CD4-positive, alpha-beta memory T cell (primary cell): ENCODE measurements around the gene NPHP4. TPM values are rescaled to one million over a fixed set of nuclear protein-coding genes. Genes with fewer than 3 reads are reported as not detected.

Experiments used
- CTCF ChIA-PET: fragments of 350-600 bp; sonication (Branson Sonifier 250); formaldehyde crosslinking; loops from one replicate; lab custom pipeline; 2021; ENCODE audit warnings: inconsistent platforms; ENCODE audit not compliant: partially characterized antibody; lab: Charles Lee
- POLR2A ChIA-PET: fragments of 350-600 bp; sonication (Branson Sonifier 250); formaldehyde crosslinking; loops from one replicate; lab custom pipeline; 2021; ENCODE audit not compliant: partially characterized antibody; lab: Charles Lee
- DNase-seq, 5 donors: peaks; one replicate each; pipeline versions ENCODE4 v3.0.0 to v3.0.0-alpha.2; 2020 to 2022; ENCODE audit warnings: mixed read lengths in 1 of 5
- H3K27ac ChIP-seq: one replicate; pipeline ENCODE4 v1.7.0; 2013; ENCODE audit warnings: low read depth, low read length
- H3K27me3 ChIP-seq: 2 replicates; pipeline ENCODE4 v1.7.0; 2013; ENCODE audit warnings: mild to moderate bottlenecking, low read length, moderate library complexity; ENCODE audit not compliant: insufficient read depth
- H3K36me3 ChIP-seq: 2 replicates; pipeline ENCODE4 v1.7.0; 2013; ENCODE audit warnings: mild to moderate bottlenecking, low read length, moderate library complexity; ENCODE audit not compliant: insufficient read depth
- H3K4me1 ChIP-seq: 2 replicates; pipeline ENCODE4 v1.7.0; 2013; ENCODE audit warnings: mild to moderate bottlenecking, low read length, moderate library complexity; ENCODE audit not compliant: insufficient read depth
- H3K4me3 ChIP-seq, 2 donors: one replicate each; pipeline ENCODE4 v1.7.0; 2013; ENCODE audit warnings: low read length in 2 of 2, mild to moderate bottlenecking in 1 of 2
- H3K9me3 ChIP-seq, 2 donors: one replicate each; pipeline ENCODE4 v1.7.0; 2013; ENCODE audit warnings: low read length in 2 of 2, control low read depth in 1 of 2; ENCODE audit not compliant: control insufficient read depth in 1 of 2
- H3K27ac Mint-ChIP-seq, 7 donors: one replicate each; pipeline ENCODE4 v1.8.0; 2020 to 2021; ENCODE audit warnings: mixed read lengths in 7 of 7, mild to moderate bottlenecking in 6 of 7, inconsistent platforms in 3 of 7, moderate library complexity in 3 of 7
- H3K27me3 Mint-ChIP-seq, 2 donors: one replicate each; pipeline ENCODE4 v1.8.0; 2020 to 2021; ENCODE audit warnings: mixed read lengths in 2 of 2
- H3K36me3 Mint-ChIP-seq, 2 donors: one replicate each; pipeline ENCODE4 v1.8.0; 2020 to 2021; ENCODE audit warnings: mixed read lengths in 2 of 2, inconsistent platforms in 1 of 2, mild to moderate bottlenecking in 1 of 2
- H3K4me1 Mint-ChIP-seq, 4 donors: one replicate each; pipeline ENCODE4 v1.8.0; 2020 to 2021; ENCODE audit warnings: mixed read lengths in 4 of 4, mild to moderate bottlenecking in 1 of 4
- H3K4me3 Mint-ChIP-seq, 8 donors: one replicate each; pipeline ENCODE4 v1.8.0; 2020 to 2021; ENCODE audit warnings: mixed read lengths in 8 of 8, mild to moderate bottlenecking in 7 of 8, moderate library complexity in 6 of 8, inconsistent platforms in 3 of 8
- H3K9me3 Mint-ChIP-seq, 8 donors: one replicate each; pipeline ENCODE4 v1.8.0; 2020 to 2021; ENCODE audit warnings: mixed read lengths in 8 of 8, mild to moderate bottlenecking in 5 of 8, inconsistent platforms in 3 of 8, moderate library complexity in 1 of 8
- intact Hi-C: fragments of 100-400 bp; cut with micrococcal nuclease; formaldehyde crosslinking; loops from one replicate; pipeline ENCODE4 v1.15.1; 2023
- polyA plus RNA-seq, 2 donors: library from polyadenylated mRNA; unstranded; fragments of 300-500 nt; fragmentation: Illumina TruSeq; gene quantifications; one replicate each; pipeline ENCODE4 v1.2.3, GENCODE V29; 2021
- total RNA-seq, 2 experiments: library from RNA; stranded (reverse); gene quantifications; one replicate each; pipeline ENCODE4 v1.2.3, GENCODE V29; 2021

NPHP4 gene
- total and polyA plus RNA-seq, 4 experiments from 2014 or later, result 1.0 to 9.6 (median 4.3) TPM

DNA sequence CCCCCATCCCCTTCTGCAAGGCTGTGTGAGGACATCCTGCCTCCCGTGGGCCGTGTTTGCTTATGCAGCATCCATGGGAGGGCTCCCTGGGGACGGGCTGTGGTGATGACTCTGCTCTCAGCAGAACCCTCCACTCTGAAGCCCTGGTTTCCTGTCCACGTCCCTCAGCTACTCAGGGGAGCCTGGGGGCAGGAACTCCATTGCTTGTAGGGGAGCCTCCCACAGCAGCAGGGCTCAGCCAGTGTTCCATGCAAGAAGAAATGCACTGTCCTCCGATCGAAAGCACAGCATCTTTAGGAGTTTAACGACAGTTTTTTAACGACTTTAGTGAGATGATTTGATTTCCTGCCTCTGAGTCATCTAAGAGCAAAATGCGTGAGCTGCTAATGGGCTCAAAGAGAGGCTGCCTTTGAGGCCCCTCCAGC lies 45.1 kb upstream of the NPHP4 start:
- Histone ChIP-seq H3K27me3 (no peaks in the 10 kb centered on the region), H3K27ac (no peak overlapping the region), H3K9me3 (no peaks in the 10 kb centered on the region), H3K4me1 (peaks cover 46% of the 10 kb centered on the region), H3K4me3 (no peak overlapping the region), H3K36me3 (peaks cover 30% of the 10 kb centered on the region)
- no peaks in the 10 kb centered on the region for H3K9me3 Mint-ChIP-seq
- H3K4me3 Mint-ChIP-seq, result no peak overlapping the region
- peak overlapping the region in 6 of 7 donors; percentile 13 to 78 (median 39) for H3K27ac Mint-ChIP-seq
- ChIA-PET POLR2A (interaction anchor here (0.8 to 4.1 kb wide), 3 partner anchors 9 to 44 kb away, joined by 4 to 15 read pairs (median 10); partner anchors contain the start of gene NPHP4), CTCF (interaction anchor here (0.8 kb wide), 1 partner anchor 14 kb away, joined by 3 read pairs; no protein-coding TSS in a partner anchor)
- H3K27me3 Mint-ChIP-seq, result no peaks in the 10 kb centered on the region
- intact Hi-C loops, result no loop called here
- peaks cover 11 to 55% of the 10 kb centered on the region in 2 donors for H3K36me3 Mint-ChIP-seq
- peaks cover 28 to 77% (median 39%) of the 10 kb centered on the region in 4 donors for H3K4me1 Mint-ChIP-seq
- DNase-seq, result no peak

DNA sequence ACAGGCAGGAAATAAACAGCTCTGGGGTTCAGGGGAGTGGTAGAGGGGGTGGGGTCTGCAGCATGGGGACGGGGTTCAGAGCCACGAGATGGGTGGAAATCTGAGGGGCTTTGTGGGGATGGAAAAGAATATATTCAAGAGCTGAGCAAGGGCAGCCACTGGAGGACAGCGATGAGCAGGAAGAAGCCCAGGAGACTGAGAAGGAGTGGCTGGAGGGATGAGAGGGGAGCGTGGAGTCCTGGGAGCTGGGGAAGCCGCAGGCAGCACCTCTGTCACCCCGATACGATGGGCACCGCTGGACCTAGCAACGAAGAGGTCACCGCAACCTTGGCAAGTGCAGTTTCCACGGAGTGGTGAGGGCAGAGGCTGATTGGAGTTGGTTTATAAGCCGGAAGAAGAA lies 43.5 kb upstream of the NPHP4 start:
- no peak for DNase-seq
- Mint-ChIP-seq H3K9me3 (no peaks in the 10 kb centered on the region), H3K27ac (peak overlapping the region in 6 of 7 donors; percentile 17 to 82 (median 44)), H3K27me3 (no peaks in the 10 kb centered on the region), H3K4me3 (peak overlapping the region in 1 of 8 donors; percentile 48), H3K4me1 (peaks cover 36 to 89% (median 52%) of the 10 kb centered on the region in 4 donors), H3K36me3 (peaks cover 16 to 47% of the 10 kb centered on the region in 2 donors)
- Histone ChIP-seq H3K27ac (no peak overlapping the region), H3K4me3 (no peak overlapping the region), H3K9me3 (no peaks in the 10 kb centered on the region), H3K27me3 (no peaks in the 10 kb centered on the region), H3K36me3 (peaks cover 15% of the 10 kb centered on the region), H3K4me1 (peaks cover 61% of the 10 kb centered on the region)
- ChIA-PET CTCF (interaction anchor here (1.1 to 1.4 kb wide), 2 partner anchors 14 to 42 kb away, joined by 3 read pairs; no protein-coding TSS in a partner anchor), POLR2A (interaction anchor here (1.8 to 4.1 kb wide), 3 partner anchors 8 to 55 kb away, joined by 4 to 15 read pairs (median 10); partner anchors contain the start of gene NPHP4)
- intact Hi-C loops, result no loop called here

DNA sequence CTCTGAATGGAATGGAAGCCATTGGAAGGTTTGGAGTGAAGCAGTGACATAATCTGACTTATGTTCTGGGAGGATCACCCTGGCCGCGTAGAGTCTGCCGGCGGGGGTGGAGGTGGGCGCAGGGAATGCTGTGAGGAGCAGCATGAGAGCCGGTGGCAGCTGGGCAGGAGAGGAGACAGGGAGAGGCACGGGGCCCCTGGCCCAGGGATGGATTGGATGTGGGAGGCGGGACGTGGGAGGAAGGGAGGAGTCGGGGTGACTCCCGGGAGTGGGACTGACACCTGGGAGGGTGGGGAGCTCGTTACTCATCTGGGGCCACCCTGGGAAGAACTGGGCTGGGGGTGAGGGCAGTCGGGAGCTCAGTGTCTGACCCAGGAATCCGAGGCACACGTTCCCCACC lies 43.1 kb upstream of the NPHP4 start:
- Histone ChIP-seq H3K4me3 (no peak overlapping the region), H3K9me3 (no peaks in the 10 kb centered on the region), H3K27ac (no peak overlapping the region), H3K36me3 (peaks cover 11% of the 10 kb centered on the region), H3K4me1 (peaks cover 65% of the 10 kb centered on the region), H3K27me3 (no peaks in the 10 kb centered on the region)
- DNase-seq, result no peak
- H3K27me3 Mint-ChIP-seq, result no peaks in the 10 kb centered on the region
- intact Hi-C loops, result no loop called here
- peaks cover 20 to 49% of the 10 kb centered on the region in 2 donors for H3K36me3 Mint-ChIP-seq
- CTCF ChIA-PET, result interaction anchor here (1.1 to 1.4 kb wide), 2 partner anchors 15 to 41 kb away, joined by 3 read pairs; no protein-coding TSS in a partner anchor
- POLR2A ChIA-PET, result interaction anchor here (1.5 to 4.1 kb wide), 4 partner anchors 7 to 54 kb away, joined by 4 to 15 read pairs (median 8); partner anchors contain the start of gene NPHP4
- H3K4me1 Mint-ChIP-seq, result peaks cover 40 to 92% (median 57%) of the 10 kb centered on the region in 4 donors
- H3K9me3 Mint-ChIP-seq, result no peaks in the 10 kb centered on the region
- peak overlapping the region in 3 of 8 donors; percentile 48 to 59 (median 55) for H3K4me3 Mint-ChIP-seq
- peak overlapping the region in 5 of 7 donors; percentile 38 to 75 (median 68) for H3K27ac Mint-ChIP-seq

DNA sequence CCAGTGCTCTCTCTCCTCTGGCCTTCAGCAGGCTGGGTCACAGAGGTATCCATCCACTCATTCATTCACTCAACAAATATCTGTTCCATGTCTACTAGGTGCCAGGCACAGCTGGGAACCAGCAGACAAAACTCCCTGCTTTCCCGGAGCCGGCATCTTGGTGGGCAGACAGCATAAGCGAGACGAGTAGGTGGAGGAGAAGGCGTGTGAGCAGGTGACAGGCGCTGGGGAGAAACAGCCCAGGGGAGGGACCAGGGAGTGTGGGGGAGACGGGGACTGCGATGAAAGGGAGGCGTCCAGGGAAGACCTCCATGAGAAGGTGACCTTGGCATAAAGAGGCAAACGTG lies 42.5 kb upstream of the NPHP4 start:
- Mint-ChIP-seq H3K9me3 (no peaks in the 10 kb centered on the region), H3K27me3 (no peaks in the 10 kb centered on the region), H3K4me3 (peak overlapping the region in 5 of 8 donors; percentile 4 to 55 (median 41)), H3K36me3 (peaks cover 22 to 49% of the 10 kb centered on the region in 2 donors), H3K27ac (peak overlapping the region in 6 of 7 donors; percentile 38 to 75 (median 70)), H3K4me1 (peaks cover 44 to 92% (median 62%) of the 10 kb centered on the region in 4 donors)
- CTCF ChIA-PET, result interaction anchor here (1.6 kb wide), 1 partner anchor 9 kb away, joined by 4 read pairs; no protein-coding TSS in a partner anchor
- DNase-seq, result no peak
- no peak overlapping the region for H3K27ac ChIP-seq
- peaks cover 8% of the 10 kb centered on the region for H3K36me3 ChIP-seq
- H3K9me3 ChIP-seq, result no peaks in the 10 kb centered on the region
- no peak overlapping the region for H3K4me3 ChIP-seq
- H3K27me3 ChIP-seq, result no peaks in the 10 kb centered on the region
- POLR2A ChIA-PET, result interaction anchor here (1.5 to 4.1 kb wide), 3 partner anchors 9 to 54 kb away, joined by 4 to 15 read pairs (median 6); partner anchors contain the start of gene NPHP4
- peaks cover 71% of the 10 kb centered on the region for H3K4me1 ChIP-seq
- intact Hi-C loops, result no loop called here

DNA sequence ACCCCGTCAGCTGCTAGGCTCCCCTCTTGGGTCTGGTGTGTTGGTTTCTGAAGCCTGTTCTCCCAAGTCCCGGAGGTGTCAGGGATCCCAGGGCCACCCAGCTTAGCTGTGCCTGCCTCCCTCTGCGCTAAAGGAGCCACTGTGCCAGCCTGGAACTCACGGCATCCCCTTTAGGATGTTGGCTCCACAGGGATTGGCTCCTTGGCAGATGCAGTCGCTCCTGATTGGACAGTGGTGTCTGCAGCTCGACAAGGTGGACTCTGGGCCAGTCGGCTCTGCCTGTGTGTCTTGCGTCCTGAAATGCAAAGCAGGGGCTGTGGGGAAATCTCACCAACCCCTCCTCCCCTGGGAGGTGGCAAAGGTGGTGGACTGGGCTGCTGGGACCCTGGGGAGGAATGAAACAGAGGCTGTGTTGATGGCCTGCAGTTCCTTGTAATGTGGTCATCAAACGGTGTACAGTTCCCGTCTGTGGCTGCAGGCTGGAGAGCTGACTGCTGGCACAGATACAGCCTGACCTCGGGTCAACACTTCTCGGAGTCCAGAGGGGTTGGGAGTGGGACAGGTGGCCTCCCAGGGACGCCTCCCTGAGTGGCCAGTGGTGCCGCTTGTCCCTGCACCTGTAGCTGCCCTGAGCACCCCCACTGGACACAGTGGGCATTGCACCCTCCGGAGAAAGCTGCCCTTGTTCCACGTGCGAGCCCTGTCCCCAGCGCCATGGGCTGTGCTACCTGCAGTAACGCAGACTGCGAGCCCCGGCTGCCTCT lies 41.9 kb upstream of the NPHP4 start:
- Mint-ChIP-seq H3K4me3 (peak overlapping the region in 1 of 8 donors; percentile 41), H3K27me3 (no peaks in the 10 kb centered on the region), H3K27ac (peak overlapping the region in 3 of 7 donors; percentile 37 to 75 (median 75)), H3K4me1 (peaks cover 49 to 93% (median 67%) of the 10 kb centered on the region in 4 donors), H3K36me3 (peaks cover 22 to 55% of the 10 kb centered on the region in 2 donors), H3K9me3 (no peaks in the 10 kb centered on the region)
- Histone ChIP-seq H3K27me3 (no peaks in the 10 kb centered on the region), H3K36me3 (peaks cover 12% of the 10 kb centered on the region), H3K4me1 (peaks cover 76% of the 10 kb centered on the region), H3K4me3 (no peak overlapping the region), H3K9me3 (no peaks in the 10 kb centered on the region), H3K27ac (no peak overlapping the region)
- peak in 3 of 5 donors; percentile 18 to 28 (median 27) for DNase-seq
- CTCF ChIA-PET, result interaction anchor here (1.1 to 1.6 kb wide), 2 partner anchors 8 to 40 kb away, joined by 4 read pairs; no protein-coding TSS in a partner anchor
- intact Hi-C loops, result no loop called here
- POLR2A ChIA-PET, result interaction anchor here (1.5 to 4.1 kb wide), 3 partner anchors 8 to 53 kb away, joined by 4 to 15 read pairs (median 6); partner anchors contain the start of gene NPHP4

DNA sequence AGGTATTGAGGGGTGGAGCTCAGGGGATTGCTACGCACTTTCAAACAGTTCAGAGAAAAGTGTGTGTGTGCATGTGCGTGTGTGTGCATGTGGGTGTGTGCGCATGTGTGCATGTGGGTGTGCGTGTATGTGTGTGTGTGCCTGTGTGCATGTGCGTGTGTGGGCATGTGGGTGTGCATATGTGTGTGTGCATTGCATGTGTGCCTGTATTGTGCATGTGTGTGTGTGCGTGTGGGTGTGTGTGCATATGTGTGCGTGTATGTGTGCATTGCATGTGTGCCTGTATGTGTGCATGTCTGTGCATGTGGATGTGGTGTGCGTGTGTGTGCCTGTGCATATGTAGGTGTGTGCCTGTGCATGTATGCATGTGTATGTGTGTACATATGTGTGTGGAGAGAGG lies 40.9 kb upstream of the NPHP4 start:
- Mint-ChIP-seq H3K36me3 (peaks cover 23 to 60% of the 10 kb centered on the region in 2 donors), H3K4me3 (peak overlapping the region in 4 of 8 donors; percentile 7 to 76 (median 33)), H3K27me3 (no peaks in the 10 kb centered on the region), H3K4me1 (peaks cover 56 to 97% (median 75%) of the 10 kb centered on the region in 4 donors), H3K27ac (peak overlapping the region in 6 of 7 donors; percentile 2 to 44 (median 30)), H3K9me3 (no peaks in the 10 kb centered on the region)
- no peak for DNase-seq
- Histone ChIP-seq H3K4me1 (peaks cover 87% of the 10 kb centered on the region), H3K9me3 (no peaks in the 10 kb centered on the region), H3K27me3 (no peaks in the 10 kb centered on the region), H3K36me3 (peaks cover 12% of the 10 kb centered on the region), H3K4me3 (no peak overlapping the region), H3K27ac (no peak overlapping the region)
- ChIA-PET POLR2A (no interaction called here), CTCF (interaction anchor here (1.7 kb wide), 1 partner anchor 30 kb away, joined by 3 read pairs; no protein-coding TSS in a partner anchor)
- intact Hi-C loops, result no loop called here
